Neuron (in vitro differentiated cells): Measurements from ENCODE around the gene STPG4.

ENCODE experiments used
- H2AFZ ChIP-seq: one replicate; pipeline ENCODE4 v1.6.1; 2013; ENCODE audit warnings: low read depth, mild to moderate bottlenecking, inconsistent platforms, low read length, moderate library complexity
- H3K27me3 ChIP-seq: one replicate; pipeline ENCODE4 v1.6.1; 2013; ENCODE audit warnings: low read length; ENCODE audit not compliant: insufficient read depth
- H3K36me3 ChIP-seq: one replicate; pipeline ENCODE4 v1.6.1; 2013; ENCODE audit warnings: low read length; ENCODE audit not compliant: insufficient read depth
- H3K4me1 ChIP-seq: one replicate; pipeline ENCODE4 v1.6.1; 2013; ENCODE audit warnings: low read length; ENCODE audit not compliant: insufficient read depth
- H3K4me3 ChIP-seq: 2 replicates; pipeline ENCODE4 v1.5.1; 2013; ENCODE audit warnings: mild to moderate bottlenecking, low read length, moderate library complexity
- H3K9me3 ChIP-seq: one replicate; pipeline ENCODE4 v1.6.1; 2013; ENCODE audit warnings: low read length

The STPG4 gene

GRCh38 chr2:47088371-47089082, 66.6 kb downstream of the STPG4 start:
- H3K27me3 ChIP-seq = no peaks in the 10 kb centered on the region
- no peaks in the 10 kb centered on the region for H3K9me3 ChIP-seq
- no peak overlapping the region for H2AFZ ChIP-seq
- no peak overlapping the region for H3K4me3 ChIP-seq
- H3K4me1 ChIP-seq = peaks cover 16% of the 10 kb centered on the region
- no peaks in the 10 kb centered on the region for H3K36me3 ChIP-seq

- Histone ChIP-seq H3K9me3 (no peaks in the 10 kb centered on the region), H3K27me3 (no peaks in the 10 kb centered on the region), H2AFZ (no peak overlapping the region), H3K4me1 (peaks cover 16% of the 10 kb centered on the region), H3K36me3 (no peaks in the 10 kb centered on the region), H3K4me3 (no peak overlapping the region)
These were observed 68.1 kb downstream of the STPG4 start for GRCh38 chr2:47087051-47087450.

GRCh38 chr2:47086571-47086970, 68.5 kb downstream of the STPG4 start:
- Histone ChIP-seq H3K4me1 (peaks cover 16% of the 10 kb centered on the region), H2AFZ (no peak overlapping the region), H3K9me3 (no peaks in the 10 kb centered on the region), H3K36me3 (no peaks in the 10 kb centered on the region), H3K4me3 (no peak overlapping the region), H3K27me3 (no peaks in the 10 kb centered on the region)

GRCh38 chr2:47086054-47086471, 69.0 kb downstream of the STPG4 start:
- Histone ChIP-seq H3K4me3 (no peak overlapping the region), H3K36me3 (no peaks in the 10 kb centered on the region), H3K9me3 (no peaks in the 10 kb centered on the region), H2AFZ (no peak overlapping the region), H3K27me3 (no peaks in the 10 kb centered on the region), H3K4me1 (peaks cover 16% of the 10 kb centered on the region)

DNA sequence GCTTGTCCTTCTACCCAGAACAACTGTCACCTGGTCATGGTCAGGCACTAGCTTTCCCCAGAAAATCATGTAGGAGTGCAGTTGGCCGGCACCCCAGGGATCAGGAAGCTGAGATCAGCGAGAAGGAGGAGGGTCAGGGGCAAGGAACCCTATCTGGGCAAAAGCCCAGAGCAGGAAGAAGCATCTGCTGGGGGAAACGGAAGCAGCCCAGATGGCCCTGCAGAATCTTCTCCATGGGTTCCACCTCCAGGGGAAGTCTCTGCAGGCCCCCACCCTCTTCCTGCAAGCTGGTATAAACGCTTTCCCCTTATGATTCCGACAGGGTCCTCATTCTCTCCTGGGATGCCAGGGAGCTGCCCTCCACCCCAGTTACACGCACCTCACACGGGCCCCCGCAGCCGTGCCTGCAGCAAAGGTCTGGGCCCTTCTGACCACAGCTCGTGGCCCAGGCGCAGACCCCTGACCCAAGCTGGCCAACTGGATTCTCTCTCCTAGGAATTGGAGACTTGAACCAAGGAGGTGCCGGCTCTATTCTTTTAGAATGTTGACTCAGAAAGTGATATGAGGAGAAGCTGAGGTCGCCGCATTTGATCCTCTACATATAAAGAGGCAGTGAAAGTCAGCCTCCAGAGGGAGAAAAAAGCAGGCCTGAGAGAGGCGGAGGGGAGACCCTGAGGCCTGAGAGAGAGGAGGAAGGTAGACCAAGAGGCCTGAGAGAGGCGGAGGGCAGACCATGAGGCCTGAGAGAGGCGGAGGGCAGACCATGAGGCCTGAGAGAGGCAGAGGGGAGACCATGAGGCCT, 71.0 kb downstream of the STPG4 start:
- H3K4me3 ChIP-seq = no peak overlapping the region
- no peak overlapping the region for H2AFZ ChIP-seq
- H3K9me3 ChIP-seq = no peaks in the 10 kb centered on the region
- no peaks in the 10 kb centered on the region for H3K36me3 ChIP-seq
- H3K4me1 ChIP-seq = peaks cover 20% of the 10 kb centered on the region
- no peaks in the 10 kb centered on the region for H3K27me3 ChIP-seq

DNA sequence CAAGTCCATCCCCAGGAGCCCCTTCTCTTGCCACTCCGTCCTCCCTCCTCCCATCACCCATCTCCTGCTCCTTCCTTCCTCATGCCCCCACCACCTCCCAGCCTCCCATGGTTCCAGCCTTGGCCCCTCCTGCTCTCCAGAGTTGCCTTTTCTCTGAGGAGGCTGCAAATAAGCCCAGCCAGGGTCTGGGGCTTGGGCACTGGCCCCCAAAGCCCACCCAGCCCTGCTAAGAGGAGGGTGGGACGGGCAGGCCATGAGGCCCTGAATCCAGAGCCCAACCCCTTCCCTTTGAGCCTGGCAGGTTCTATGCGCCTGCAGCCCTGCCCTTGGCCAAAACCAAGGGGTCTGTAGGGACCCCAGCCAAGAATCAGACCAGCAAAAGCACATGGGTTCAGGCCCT, 71.6 kb downstream of the STPG4 start:
- Histone ChIP-seq H3K4me1 (peaks cover 20% of the 10 kb centered on the region), H3K27me3 (no peaks in the 10 kb centered on the region), H3K9me3 (no peaks in the 10 kb centered on the region), H3K36me3 (no peaks in the 10 kb centered on the region), H2AFZ (no peak overlapping the region), H3K4me3 (no peak overlapping the region)

GRCh38 chr2:47083005-47083404, 72.1 kb downstream of the STPG4 start:
- Histone ChIP-seq H2AFZ (no peak overlapping the region), H3K4me3 (no peak overlapping the region), H3K9me3 (no peaks in the 10 kb centered on the region), H3K27me3 (no peaks in the 10 kb centered on the region), H3K4me1 (peaks cover 17% of the 10 kb centered on the region), H3K36me3 (no peaks in the 10 kb centered on the region)

DNA sequence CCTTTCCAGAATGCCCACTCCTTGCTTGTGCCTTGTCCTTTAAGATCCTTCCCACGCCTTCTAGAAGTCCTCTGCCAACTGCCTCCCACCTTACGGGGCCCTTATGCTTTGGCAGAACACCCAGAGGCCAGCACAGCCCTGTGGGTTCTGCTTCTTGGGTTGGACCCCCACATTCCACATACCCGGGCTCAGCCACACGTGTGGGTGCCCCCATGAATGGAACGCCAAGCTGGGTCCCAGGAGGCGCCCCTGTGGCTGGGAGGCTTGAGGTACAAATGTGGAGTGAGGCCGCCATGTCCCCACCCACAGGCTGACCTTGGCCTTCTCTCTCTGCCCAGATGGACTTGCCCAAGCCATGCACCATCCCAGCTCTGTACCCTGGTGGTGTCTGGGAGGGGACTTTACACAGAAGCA, 74.2 kb downstream of the STPG4 start:
- Histone ChIP-seq H3K36me3 (no peaks in the 10 kb centered on the region), H3K27me3 (no peaks in the 10 kb centered on the region), H3K4me1 (peaks cover 29% of the 10 kb centered on the region), H3K4me3 (no peak overlapping the region), H2AFZ (no peak overlapping the region), H3K9me3 (no peaks in the 10 kb centered on the region)

- no peak overlapping the region for H3K4me3 ChIP-seq
- H3K4me1 ChIP-seq = peaks cover 29% of the 10 kb centered on the region
- no peaks in the 10 kb centered on the region for H3K9me3 ChIP-seq
- H3K27me3 ChIP-seq = no peaks in the 10 kb centered on the region
- H3K36me3 ChIP-seq = no peaks in the 10 kb centered on the region
- no peak overlapping the region for H2AFZ ChIP-seq
These were observed 75.3 kb downstream of the STPG4 start for GRCh38 chr2:47079515-47080412.

DNA sequence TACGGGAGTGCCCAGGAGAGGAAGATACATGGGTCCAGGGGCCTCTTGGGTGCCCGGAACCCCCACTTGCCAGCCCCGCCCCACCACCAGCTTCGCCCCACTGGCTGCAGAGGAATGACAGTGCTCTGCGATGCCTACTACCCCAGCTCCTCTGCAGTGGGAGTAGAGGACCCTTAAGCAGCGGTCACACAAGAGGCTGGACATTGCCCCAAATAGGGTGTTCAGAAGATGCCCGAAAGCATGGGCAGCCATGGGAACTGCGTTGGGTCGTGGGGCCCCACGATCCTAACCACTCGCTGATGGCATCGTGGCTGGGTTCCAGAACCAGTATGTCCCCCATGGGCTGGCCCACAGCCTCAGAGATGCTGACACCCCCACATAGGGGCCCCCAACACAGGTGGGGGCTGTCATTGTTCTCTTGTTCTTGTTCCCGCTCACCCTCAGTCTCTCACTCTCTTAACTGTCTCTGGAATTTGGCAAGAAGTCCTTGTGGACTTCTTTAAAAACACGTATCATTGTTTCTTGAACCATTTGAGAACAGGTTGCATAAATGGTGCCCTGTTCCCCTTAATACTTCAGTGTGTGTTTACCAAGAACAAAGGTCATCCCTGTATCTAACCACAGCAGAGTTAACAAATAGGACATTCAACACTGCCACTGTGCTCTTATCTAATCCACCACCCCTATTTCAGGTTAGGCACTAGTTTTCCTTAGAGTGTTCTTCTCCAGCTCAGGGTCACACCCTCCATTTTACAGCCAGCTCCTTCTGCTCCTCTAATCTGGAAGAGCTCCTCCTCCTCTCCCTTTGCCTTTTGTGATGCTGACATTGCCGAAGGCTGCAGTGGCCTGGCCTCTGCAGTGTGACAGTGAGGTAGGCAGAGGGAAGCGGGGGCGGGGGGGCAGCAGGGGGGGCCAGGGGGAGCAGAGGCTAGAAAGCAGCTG, 76.3 kb downstream of the STPG4 start:
- H3K9me3 ChIP-seq = no peaks in the 10 kb centered on the region
- no peaks in the 10 kb centered on the region for H3K36me3 ChIP-seq
- H3K4me3 ChIP-seq = no peak overlapping the region
- no peaks in the 10 kb centered on the region for H3K27me3 ChIP-seq
- H2AFZ ChIP-seq = no peak overlapping the region
- peaks cover 29% of the 10 kb centered on the region for H3K4me1 ChIP-seq

- Histone ChIP-seq H3K36me3 (no peaks in the 10 kb centered on the region), H2AFZ (no peak overlapping the region), H3K9me3 (no peaks in the 10 kb centered on the region), H3K4me3 (no peak overlapping the region), H3K27me3 (no peaks in the 10 kb centered on the region), H3K4me1 (peaks cover 30% of the 10 kb centered on the region)
These were observed 77.5 kb downstream of the STPG4 start for GRCh38 chr2:47077442-47078117.
